ENCODE data around the gene ADK. TPM values are rescaled to one million over a fixed set of nuclear protein-coding genes. Genes with fewer than 3 reads are reported as not detected.

ADK gene
- total and polyA plus RNA-seq, 2 donors (not counting 3 experiments of a cell fraction or from before 2014, with no cell fraction given) = 11.7 to 46.5 TPM

DNA sequence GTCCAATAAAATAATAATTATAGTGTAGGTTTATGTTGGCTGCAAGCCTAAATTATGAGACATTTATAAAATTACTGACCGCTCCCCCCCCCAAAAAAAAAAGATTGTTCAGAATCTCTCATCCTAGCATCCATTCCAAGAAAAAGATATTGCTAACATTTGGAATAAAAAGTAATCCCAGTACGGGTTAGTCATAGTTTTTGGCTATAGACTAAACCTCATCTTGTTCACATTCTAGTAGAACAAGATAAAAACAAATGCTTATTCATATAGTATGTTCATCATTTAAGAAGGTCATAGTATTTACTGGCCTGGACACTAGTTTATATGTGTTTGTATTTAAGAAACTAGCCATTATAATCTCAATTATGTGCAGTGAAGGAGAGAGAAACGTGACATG is 44.0 kb downstream of the ADK start:
- intact Hi-C loops (cut with micrococcal nuclease) = no loop called here

More for the DNA sequence above, 44.0 kb downstream of the ADK start:
- TF ChIP-seq GATA2 (IDR thresholded peaks at IDR 0.05; ENCODE audit: insufficient read depth, insufficient read length, low read depth, low read length) (no peak), CTCF (IDR thresholded peaks at IDR 0.05; ENCODE audit: extremely low read depth in 1 of 2, insufficient read depth in 1 of 2, low read depth in 1 of 2, low read length in 2 of 2) (no peak), EZH2 (IDR thresholded peaks at IDR 0.05; ENCODE audit: borderline replicate concordance, low read depth, low read length, severe bottlenecking) (no peak), MYC (IDR thresholded peaks at IDR 0.05; ENCODE audit: low read depth, low read length) (no peak), POLR2A (IDR thresholded peaks at IDR 0.05; ENCODE audit: low read depth, low read length) (no peak)
- TF ChIP-seq, protein P1, sequence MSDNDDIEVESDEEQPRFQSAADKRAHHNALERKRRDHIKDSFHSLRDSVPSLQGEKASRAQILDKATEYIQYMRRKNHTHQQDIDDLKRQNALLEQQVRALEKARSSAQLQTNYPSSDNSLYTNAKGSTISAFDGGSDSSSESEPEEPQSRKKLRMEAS (IDR thresholded peaks at IDR 0.05; ENCODE audit: insufficient read depth, insufficient read length) = no peak
- Histone ChIP-seq H3K9me3 (replicated peaks; ENCODE audit: control insufficient read depth, insufficient read depth, low read length) (no peaks in the 10 kb centered on the region), H3K9me1 (replicated peaks; ENCODE audit: control insufficient read depth, extremely low read depth, insufficient read depth, low read length) (no peaks in the 10 kb centered on the region), H3K9ac (replicated peaks; ENCODE audit: extremely low read depth, insufficient read depth, low read length) (no peak overlapping the region), H3K79me2 (ENCODE audit: control insufficient read depth, insufficient read depth, low read length) (peaks cover 76% of the 10 kb centered on the region), H2AFZ (ENCODE audit: low read depth, low read length) (no peak overlapping the region), H3K27ac (ENCODE audit: insufficient read depth, low read depth, low read length) (no peak overlapping the region), H3K4me2 (ENCODE audit: insufficient read depth, low read length) (no peak overlapping the region), H3K4me3 (replicated peaks in 1 of 3; ENCODE audit: insufficient read depth in 1 of 3, low read depth in 1 of 3, low read length in 3 of 3) (no peak overlapping the region), H3K36me3 (ENCODE audit: control insufficient read depth in 2 of 2, extremely low read depth in 1 of 2, insufficient read depth in 2 of 2, low read length in 2 of 2) (no peaks in the 10 kb centered on the region), H3K4me1 (ENCODE audit: control insufficient read depth, extremely low read depth, insufficient read depth, low read length) (peaks cover 4% of the 10 kb centered on the region), H3K27me3 (ENCODE audit: control insufficient read depth in 2 of 2, insufficient read depth in 2 of 2, low read length in 2 of 2) (no peaks in the 10 kb centered on the region), H4K20me1 (replicated peaks; ENCODE audit: control insufficient read depth, extremely low read depth, insufficient read depth, low read length) (no peaks in the 10 kb centered on the region)
- DNase-seq (ENCODE audit: low read depth, low spot score) (no peak), FAIRE-seq (no peak)
- BruUV-seq (replicated peaks) = no TSS peak
- dilution Hi-C loops (cut with MboI; ENCODE audit: extremely low pct_ligation_motif_present, low sequenced_read_pairs) = no loop called here
- ChIA-PET CTCF (no interaction called here), POLR2A (no interaction called here)

Measured in endothelial cell of umbilical vein (primary cell).